LNCaP clone FGC (cell line): ENCODE data around the gene USH2A.

Experiments
- DNase-seq: peaks from one replicate; pipeline ENCODE4 v3.0.0-alpha.2; 2011; ENCODE audit warnings: low read depth
- H3K4me3 ChIP-seq: 2 replicates; pipeline ENCODE4 v1.5.1; 2011; ENCODE audit warnings: mild to moderate bottlenecking, low read depth, low read length, control low read depth
- TF ChIP-seq, protein P1 (sequence below): IDR thresholded peaks from 2 replicates; pipeline ENCODE4 v1.5.1; 2012; ENCODE audit warnings: mild to moderate bottlenecking; ENCODE audit not compliant: control insufficient read depth, insufficient read depth; ENCODE audit errors: extremely low read depth

Gene USH2A

DNA sequence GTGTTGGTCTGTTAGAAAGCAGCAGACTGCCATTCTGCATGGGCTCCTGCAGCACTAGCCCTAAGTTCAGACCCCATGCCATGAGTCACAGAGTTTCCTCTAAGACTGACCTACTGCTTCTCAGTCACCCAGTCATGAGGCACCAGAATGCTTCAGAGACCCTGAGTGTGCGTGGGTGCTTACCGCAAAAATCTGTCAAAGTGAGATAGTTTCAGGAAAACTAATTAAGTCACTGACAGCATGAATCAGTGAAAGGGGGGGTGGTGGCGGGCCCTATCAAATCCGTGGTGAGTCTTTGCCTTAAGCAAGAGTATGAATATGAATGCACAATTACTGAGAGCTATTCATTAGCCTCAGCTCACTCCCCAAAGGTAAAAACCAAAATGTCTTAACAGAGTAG is 758.0 kb downstream of the USH2A start:
- TF ChIP-seq, protein P1, sequence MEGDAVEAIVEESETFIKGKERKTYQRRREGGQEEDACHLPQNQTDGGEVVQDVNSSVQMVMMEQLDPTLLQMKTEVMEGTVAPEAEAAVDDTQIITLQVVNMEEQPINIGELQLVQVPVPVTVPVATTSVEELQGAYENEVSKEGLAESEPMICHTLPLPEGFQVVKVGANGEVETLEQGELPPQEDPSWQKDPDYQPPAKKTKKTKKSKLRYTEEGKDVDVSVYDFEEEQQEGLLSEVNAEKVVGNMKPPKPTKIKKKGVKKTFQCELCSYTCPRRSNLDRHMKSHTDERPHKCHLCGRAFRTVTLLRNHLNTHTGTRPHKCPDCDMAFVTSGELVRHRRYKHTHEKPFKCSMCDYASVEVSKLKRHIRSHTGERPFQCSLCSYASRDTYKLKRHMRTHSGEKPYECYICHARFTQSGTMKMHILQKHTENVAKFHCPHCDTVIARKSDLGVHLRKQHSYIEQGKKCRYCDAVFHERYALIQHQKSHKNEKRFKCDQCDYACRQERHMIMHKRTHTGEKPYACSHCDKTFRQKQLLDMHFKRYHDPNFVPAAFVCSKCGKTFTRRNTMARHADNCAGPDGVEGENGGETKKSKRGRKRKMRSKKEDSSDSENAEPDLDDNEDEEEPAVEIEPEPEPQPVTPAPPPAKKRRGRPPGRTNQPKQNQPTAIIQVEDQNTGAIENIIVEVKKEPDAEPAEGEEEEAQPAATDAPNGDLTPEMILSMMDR: no peak
- no peak overlapping the region for H3K4me3 ChIP-seq
- DNase-seq: no peak

DNA sequence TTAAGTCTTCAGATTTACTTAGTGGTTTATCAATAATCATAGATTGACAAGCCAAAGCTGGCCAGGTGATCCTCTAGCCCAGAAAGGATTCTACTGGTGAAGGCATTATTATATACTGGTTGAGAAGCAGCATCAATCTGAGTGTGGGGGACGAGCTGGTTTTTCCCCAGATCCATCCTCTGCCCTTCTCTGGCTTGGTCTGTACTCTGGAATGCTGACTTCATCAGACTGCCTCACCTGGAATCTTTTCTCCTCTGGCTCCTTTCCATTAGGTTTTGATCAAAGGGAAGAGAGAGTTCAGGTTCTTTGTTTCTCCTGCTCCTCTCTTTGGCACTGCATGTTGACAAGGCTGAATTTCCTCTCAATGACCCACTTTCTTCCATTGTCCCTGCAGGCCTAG is 762.2 kb downstream of the USH2A start:
- no peak overlapping the region for H3K4me3 ChIP-seq
- DNase-seq: no peak
- TF ChIP-seq, protein P1: no peak

DNA sequence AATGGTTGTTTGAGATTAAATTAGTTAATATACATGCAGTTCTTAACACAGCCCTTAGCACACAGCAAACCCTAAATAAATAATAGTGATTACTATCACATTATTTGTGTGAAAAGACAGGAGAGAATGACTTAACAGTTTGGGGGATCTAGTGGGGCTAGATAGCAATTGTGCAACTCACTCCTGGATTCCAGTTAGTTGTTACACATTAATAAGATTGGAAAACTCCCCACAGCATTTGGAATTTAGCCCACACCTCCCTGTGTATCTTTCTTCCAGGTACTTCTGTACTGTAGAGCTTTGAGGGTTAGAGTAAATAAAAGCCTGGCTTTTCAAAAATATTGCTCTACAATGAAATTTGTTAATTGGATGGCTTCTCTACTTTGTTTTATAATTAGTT is 763.0 kb downstream of the USH2A start:
- H3K4me3 ChIP-seq: no peak overlapping the region
- DNase-seq: no peak
- TF ChIP-seq, protein P1: no peak

DNA sequence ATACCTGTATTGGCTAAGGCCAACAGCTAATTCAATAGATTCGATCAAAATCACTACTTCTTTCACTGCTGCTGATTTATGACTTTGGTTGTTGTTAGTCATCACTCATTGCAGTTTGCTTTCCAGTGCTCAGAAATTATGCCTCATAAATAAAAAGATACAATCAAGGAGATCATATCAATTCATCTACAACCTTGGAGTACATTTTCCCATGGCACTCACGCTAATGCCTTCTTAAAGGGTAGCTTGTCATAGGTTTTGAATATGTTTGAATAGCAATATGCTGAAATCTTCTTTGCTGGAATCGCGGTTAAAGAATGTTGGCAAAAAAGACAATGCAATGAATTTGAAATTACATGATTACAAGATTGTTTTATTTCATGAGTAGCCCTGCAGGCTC is 766.2 kb downstream of the USH2A start:
- TF ChIP-seq, protein P1: no peak
- peak; percentile 14 for DNase-seq
- no peak overlapping the region for H3K4me3 ChIP-seq

DNA sequence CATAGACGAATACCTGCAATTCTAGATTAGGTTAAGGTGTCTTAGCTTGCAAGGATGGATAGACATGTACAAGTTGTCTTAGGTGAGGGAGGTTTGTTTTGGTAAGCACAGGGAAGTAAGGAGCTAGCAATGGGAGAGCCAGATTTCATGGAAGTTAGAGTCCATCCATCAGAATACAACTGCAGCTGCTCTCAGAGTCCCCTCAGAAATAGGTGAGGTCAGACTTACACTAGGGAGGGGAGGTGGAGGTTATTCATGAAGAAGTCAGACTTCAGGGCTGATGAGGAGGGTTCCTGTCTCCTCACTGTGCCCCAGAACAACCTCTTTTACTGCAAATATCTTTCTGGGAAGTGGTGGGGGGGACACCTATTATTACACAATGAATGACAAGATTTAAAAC is 770.9 kb downstream of the USH2A start:
- TF ChIP-seq, protein P1: no peak
- DNase-seq: no peak
- no peak overlapping the region for H3K4me3 ChIP-seq

DNA sequence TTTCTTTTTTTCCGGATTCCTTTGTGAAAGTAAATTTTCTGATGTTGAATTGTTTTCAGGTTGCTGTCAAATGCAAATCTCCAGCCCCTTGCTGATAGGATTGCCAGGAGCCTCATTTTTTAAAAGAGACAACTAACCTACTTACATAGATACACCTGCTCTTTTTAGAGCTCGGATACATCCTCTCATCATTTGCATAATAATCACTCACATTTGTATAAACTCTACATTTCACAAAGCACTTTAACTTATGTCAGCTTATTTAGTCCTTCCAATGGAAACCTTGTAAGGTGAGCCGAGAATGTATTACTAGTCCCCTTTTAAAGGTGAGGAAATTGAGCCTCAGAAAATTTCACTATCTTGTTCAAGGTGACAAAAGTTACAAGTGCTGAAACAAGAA is 771.4 kb downstream of the USH2A start:
- DNase-seq: no peak
- H3K4me3 ChIP-seq: no peak overlapping the region
- TF ChIP-seq, protein P1: no peak

DNA sequence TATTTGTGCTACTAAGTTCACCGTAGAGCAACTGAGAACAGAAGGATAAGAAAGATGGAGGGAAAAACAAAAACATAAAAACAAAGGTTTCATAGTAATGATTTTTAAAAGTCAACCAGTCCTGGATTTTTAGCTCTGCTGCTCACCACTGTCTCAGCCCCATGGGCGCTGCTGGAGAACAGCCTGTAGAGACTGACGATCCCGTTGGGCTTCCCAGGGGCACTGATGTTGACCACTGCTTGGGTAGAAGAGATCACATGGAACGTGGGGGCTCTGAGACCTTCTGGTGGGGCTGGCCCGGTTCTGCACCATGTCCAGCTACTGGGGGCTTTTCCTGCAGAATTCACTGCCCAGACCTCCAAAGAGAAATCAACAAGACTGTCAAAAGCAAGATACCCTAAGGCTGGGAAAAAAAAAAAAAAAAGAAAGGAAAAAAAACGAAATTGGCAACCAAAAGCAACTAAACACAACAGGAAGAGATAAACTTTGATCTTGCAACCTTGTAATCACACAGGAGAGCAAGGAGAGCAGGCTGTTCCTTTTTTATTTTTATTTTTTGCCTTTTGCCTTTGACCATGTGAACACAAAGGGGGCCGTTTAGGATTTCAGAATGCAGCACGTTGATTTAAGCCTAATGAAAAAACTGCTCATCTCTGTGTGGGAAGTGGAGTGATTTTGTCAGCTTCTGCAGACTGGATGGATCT is 772.6 kb downstream of the USH2A start:
- no peak for DNase-seq
- TF ChIP-seq, protein P1: no peak

More for the DNA sequence above, 772.6 kb downstream of the USH2A start:
- H3K4me3 ChIP-seq: no peak overlapping the region
